ENCODE measurements around the gene LRRC8D.

Gene LRRC8D

DNA sequence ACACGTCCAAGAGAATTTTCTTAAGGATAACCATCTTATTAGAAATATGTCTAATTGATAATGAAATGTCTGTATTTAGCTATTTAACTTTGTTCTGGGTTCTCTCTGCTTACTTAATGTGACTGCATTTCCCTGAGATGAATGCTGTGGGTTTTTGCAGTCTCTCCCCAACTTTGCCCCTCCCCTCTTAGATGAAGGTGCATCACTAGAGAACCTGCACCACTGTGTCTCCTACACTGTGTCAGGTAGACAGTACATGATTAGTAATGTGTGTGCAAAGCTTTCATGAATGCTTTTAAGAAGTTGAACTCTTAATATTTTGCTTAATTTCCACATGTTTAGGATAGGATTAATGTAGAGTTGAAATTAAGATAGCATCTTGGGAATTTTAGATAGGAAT, 51.7 kb downstream of the LRRC8D start:
- DNase-seq, result no peak

DNA sequence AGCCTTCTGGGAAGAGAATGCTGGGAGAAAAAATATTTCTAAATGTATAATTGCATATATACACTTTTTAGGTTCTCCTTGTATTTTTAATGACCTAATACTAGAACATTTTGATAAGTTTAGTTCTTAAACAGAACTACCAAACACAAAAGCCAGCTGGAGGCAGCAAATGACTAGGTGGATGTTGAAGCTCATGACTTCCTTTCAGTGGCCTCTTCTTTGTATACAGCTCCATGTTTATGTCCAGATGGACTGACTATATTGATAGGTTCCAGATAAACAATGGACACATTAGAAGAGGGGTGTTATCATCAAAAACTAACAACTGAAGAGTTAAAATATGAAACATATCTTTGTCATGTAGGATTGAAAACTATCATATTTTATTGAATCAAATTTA, 52.5 kb downstream of the LRRC8D start:
- DNase-seq, result no peak

DNA sequence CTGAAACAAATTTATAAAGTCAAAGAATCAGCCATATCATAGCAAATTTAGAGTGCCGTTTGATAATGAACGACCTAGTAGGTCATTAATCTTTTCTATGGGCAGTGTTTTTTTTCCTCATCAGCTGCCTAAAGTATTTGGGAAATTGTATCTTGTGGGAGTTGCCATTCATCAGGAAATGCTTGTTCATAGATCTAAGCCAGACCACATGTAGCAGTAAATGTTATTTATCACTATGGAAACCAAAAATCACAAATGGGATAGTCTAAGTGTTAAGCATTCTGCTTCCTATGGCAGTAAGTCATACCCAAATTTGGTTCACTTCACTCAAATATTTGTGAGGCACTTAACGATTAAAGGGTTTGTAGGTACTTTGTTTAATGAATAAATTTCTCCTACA, 52.9 kb downstream of the LRRC8D start:
- DNase-seq, result no peak

- no peak for DNase-seq
Observed at GRCh38 chr1:89876463-89876862, 55.6 kb downstream of the LRRC8D start.

GRCh38 chr1:89877756-89878155, 56.9 kb downstream of the LRRC8D start:
- no peak for DNase-seq

GRCh38 chr1:89878256-89878655, 57.4 kb downstream of the LRRC8D start:
- DNase-seq, result no peak

- no peak for DNase-seq
Observed at GRCh38 chr1:89880679-89881078, 59.8 kb downstream of the LRRC8D start.

- no peak for DNase-seq
Observed at GRCh38 chr1:89881415-89882058, 60.7 kb downstream of the LRRC8D start.

GRCh38 chr1:89882348-89883029, 61.7 kb downstream of the LRRC8D start:
- no peak for DNase-seq

- DNase-seq, result no peak
Observed at GRCh38 chr1:89883030-89883379, 62.2 kb downstream of the LRRC8D start.

- DNase-seq, result no peak
Observed at GRCh38 chr1:89884718-89885596, 64.1 kb downstream of the LRRC8D start.

- DNase-seq, result no peak
Observed at GRCh38 chr1:89887270-89887669, 66.4 kb downstream of the LRRC8D start.

- DNase-seq, result no peak
Observed at GRCh38 chr1:89887713-89888112, 66.9 kb downstream of the LRRC8D start.

GRCh38 chr1:89888480-89889322, 67.9 kb downstream of the LRRC8D start:
- DNase-seq, result no peak

- DNase-seq, result no peak
Observed at GRCh38 chr1:89889323-89889615, 68.4 kb downstream of the LRRC8D start.

DNA sequence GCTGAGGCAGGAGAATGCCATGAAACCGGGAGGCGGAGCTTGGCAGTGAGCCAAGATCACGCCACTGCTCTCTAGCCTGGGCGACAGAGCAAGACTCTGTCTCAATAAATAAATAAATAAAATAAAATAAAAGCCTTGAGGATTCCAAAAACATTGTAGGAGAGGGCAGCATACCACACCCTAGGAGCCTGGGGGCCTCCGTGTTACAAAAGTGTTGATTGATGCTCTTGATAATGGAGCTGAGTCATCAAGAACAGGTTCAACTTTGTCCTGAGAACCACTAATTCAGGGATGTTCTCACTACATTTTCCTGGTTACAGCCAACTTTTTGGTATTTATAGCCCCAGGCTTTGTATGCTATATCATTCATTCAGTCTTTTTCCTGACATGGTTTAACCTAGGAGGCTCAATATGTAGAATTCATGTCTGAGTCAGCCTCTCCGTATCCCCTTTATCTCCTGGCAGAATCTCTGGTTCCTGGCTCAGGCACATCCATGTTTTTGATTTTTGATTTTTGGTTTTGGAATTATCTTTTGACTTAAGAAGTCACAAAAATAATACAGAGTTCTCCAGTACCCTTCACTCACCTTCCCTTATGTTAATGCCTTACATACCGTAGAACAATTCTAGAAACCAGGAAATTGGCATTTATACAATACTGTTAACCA, 69.4 kb downstream of the LRRC8D start:
- no peak for DNase-seq

GRCh38 chr1:89892816-89893215, 72.0 kb downstream of the LRRC8D start:
- no peak for DNase-seq

DNA sequence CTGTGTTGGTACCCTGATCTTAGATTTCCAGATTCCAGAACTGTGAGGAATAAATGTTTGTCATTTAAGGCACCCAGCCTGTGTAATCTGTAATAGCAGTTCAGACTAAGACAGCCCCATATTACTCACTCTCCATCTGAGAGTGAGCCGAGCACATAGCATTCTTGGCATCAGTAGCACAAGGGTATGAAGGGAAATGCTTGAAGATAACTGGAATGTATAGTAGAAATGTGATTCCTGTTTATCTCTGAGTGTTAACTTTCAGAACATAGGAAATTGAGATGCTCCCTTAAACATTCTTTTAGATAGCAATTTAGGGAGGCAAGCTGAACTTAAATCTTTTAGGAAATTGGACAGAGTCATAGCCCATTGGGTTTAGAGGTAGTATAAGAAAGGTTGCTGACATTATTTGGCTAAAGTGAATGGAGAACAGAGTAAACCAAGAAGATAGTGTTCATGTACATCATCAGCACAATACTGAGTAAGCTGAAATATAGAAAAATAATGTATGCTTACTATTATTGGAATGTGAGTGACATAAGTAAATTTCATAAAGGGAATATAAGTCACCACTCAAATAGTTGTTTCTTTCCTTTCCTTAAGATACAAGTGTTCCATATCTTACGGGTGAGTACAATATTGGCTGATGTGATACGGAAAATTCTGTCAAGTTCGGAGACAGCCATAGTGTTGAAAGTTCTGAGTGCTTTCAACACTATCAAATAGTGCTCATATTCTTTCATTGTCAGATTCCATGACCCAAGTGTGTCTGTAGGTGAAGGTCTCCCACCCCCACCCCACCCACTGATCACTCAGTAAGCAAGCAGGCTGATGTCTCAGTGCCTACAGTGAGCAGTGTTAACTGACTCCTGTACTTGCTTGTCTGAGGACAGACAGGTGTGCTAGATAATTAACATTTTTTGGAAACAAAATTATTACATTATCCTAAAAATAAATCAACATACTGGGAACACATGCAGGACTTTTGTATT, 73.7 kb downstream of the LRRC8D start:
- no peak for DNase-seq

- no peak for DNase-seq
Observed at GRCh38 chr1:89896105-89896942, 75.5 kb downstream of the LRRC8D start.

DNA sequence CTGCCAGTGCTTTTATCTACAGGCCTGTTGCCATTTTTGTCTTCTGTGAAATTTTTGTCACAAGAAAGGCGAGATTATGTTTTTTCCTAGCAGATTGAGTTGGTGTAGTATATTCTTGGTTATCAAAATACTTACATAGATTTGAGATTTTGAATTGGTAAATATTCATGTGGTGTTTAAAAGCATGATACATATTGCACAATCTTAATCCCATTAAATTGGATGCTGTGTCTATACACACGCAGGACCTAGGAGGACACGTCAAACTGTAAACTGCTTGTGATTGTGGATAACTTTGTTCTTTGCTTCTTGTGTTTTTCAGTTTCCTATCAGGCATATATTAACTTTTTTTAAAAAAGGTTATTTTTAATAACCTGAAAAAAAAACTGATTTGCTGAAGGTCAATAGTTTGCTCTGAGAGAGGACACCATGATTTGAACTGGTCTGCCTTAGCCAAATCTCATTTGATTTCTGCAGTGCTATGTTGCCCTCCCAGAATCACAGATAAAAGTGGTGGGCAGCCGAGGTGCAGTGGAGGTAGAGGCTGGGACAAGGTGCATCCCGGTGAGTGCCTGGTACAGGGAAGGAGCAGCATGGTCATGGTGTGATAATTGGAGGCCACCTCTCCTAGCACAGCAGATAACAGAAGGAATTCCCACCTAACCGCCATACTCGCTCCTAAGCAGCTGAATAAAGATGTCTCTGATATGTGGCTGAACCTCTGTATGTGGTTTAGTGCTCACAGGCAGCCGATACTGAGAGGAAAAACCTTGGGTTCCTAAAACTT, 76.7 kb downstream of the LRRC8D start:
- no peak for DNase-seq

All from stimulated activated CD4-positive, alpha-beta T cell treated with anti-CD3 and anti-CD28 coated beads, Interleukin-4, amount 100 ng/mL, for 24 hours (primary cell).